IPS-18a (cell line): Measurements from ENCODE around the gene ECHDC3.

Source experiments
- H3K27ac ChIP-seq: one replicate; pipeline ENCODE4 v1.5.1; 2013; ENCODE audit warnings: low read length
- H3K27me3 ChIP-seq: one replicate; pipeline ENCODE4 v1.6.1; 2013; ENCODE audit warnings: mild to moderate bottlenecking, low read length; ENCODE audit not compliant: control insufficient read depth, insufficient read depth
- H3K36me3 ChIP-seq: one replicate; pipeline ENCODE4 v1.6.1; 2013; ENCODE audit warnings: low read depth, low read length; ENCODE audit not compliant: control insufficient read depth
- H3K4me1 ChIP-seq: one replicate; pipeline ENCODE4 v1.6.1; 2013; ENCODE audit warnings: low read depth, low read length; ENCODE audit not compliant: control insufficient read depth
- H3K4me3 ChIP-seq: one replicate; pipeline ENCODE4 v1.5.1; 2013; ENCODE audit warnings: low read length
- H3K9ac ChIP-seq: one replicate; pipeline ENCODE4 v1.6.1; 2013; ENCODE audit warnings: mild to moderate bottlenecking, low read length, moderate library complexity
- H3K9me3 ChIP-seq: one replicate; pipeline ENCODE4 v1.6.1; 2013; ENCODE audit warnings: low read depth, low read length; ENCODE audit not compliant: control insufficient read depth

Gene ECHDC3, protein sequence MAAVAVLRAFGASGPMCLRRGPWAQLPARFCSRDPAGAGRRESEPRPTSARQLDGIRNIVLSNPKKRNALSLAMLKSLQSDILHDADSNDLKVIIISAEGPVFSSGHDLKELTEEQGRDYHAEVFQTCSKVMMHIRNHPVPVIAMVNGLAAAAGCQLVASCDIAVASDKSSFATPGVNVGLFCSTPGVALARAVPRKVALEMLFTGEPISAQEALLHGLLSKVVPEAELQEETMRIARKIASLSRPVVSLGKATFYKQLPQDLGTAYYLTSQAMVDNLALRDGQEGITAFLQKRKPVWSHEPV

DNA sequence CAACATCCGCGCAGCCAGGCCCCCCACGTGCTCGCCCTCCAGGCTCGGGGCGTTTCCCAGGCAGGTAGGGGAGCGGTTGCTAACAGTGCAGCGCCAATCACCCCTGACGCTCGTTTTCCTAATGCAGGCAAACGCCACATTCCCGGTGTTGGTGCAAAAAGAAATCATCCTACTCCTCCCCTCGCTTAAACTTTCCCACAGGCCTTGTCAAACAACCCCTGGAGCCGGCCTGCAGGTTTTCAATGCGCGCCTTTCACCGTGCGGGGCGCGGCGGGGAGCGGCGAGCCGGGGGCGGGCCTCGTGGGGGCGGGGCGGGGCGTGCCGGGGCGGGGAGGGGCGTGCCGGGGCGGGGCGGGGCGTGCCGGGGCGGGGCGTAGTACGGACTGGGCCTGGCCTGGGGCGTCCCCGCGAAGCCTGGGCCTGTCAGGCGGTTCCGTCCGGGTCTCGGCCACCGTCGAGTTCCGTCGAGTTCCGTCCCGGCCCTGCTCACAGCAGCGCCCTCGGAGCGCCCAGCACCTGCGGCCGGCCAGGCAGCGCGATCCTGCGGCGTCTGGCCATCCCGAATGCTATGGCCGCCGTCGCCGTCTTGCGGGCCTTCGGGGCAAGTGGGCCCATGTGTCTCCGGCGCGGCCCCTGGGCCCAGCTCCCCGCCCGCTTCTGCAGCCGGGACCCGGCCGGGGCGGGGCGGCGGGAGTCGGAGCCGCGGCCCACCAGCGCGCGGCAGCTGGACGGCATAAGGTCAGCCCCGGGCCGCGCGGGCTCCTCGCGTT, at the start of gene ECHDC3:
Gene ECHDC3, plus strand, starts transcription at position 374 of the 770 bp plus-strand sequence. Its CDS starts 195 bp downstream, at position 569.
- no peaks in the 10 kb centered on the region for H3K36me3 ChIP-seq
- no peak within 1 kb of the TSS for H3K4me3 ChIP-seq
- H3K9ac ChIP-seq: no peak within 1 kb of the TSS
- H3K27ac ChIP-seq: no peak within 1 kb of the TSS
- H3K4me1 ChIP-seq: peaks cover 7% of the 10 kb centered on the region
- no peaks in the 10 kb centered on the region for H3K9me3 ChIP-seq
- peaks cover 11% of the 10 kb centered on the region for H3K27me3 ChIP-seq

DNA sequence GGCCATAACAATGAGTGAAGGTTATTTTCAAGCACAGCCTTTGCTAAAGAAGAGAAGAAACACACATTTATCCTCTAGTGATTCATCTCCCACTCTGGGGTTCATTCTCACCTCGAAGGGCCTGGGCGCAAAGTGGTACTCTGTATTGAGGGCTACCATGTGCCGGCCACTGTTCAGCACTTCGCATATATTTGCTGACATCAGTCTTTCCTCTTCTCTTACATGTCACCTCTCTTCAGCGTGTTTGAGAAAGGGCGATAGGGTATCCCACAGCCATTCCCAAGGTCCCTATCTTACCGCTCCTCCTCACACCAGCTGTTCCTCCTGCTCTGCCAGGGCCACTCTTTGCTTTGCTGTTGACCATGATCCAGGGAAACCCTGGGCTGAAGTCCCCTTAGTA, 48.8 kb upstream of the ECHDC3 start:
- H3K4me1 ChIP-seq: no peaks in the 10 kb centered on the region
- no peak overlapping the region for H3K27ac ChIP-seq
- no peaks in the 10 kb centered on the region for H3K27me3 ChIP-seq
- no peak overlapping the region for H3K9ac ChIP-seq
- no peaks in the 10 kb centered on the region for H3K9me3 ChIP-seq
- no peak overlapping the region for H3K4me3 ChIP-seq
- no peaks in the 10 kb centered on the region for H3K36me3 ChIP-seq

DNA sequence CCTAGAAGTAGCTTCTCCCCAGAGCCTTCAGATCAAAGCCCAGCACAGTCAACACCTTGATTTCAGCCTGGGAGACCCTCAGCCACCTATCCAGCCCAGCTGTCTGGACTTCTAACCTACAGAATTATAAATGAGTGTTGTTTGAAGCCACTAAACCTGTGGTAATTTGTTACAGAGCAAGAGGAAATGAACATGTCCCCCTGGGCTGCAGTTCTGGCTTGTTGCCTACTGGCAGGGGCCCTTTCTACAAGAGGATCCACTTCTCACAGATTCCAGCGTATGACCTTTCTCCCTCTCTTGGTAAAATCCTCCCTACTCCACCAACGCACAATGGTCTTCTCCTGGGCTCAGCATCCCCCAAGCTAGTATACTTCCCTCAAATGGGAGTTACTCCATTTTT, 46.4 kb upstream of the ECHDC3 start:
- Histone ChIP-seq H3K27me3 (no peaks in the 10 kb centered on the region), H3K4me3 (no peak overlapping the region), H3K27ac (no peak overlapping the region), H3K4me1 (no peaks in the 10 kb centered on the region), H3K9me3 (no peaks in the 10 kb centered on the region), H3K36me3 (no peaks in the 10 kb centered on the region), H3K9ac (no peak overlapping the region)

DNA sequence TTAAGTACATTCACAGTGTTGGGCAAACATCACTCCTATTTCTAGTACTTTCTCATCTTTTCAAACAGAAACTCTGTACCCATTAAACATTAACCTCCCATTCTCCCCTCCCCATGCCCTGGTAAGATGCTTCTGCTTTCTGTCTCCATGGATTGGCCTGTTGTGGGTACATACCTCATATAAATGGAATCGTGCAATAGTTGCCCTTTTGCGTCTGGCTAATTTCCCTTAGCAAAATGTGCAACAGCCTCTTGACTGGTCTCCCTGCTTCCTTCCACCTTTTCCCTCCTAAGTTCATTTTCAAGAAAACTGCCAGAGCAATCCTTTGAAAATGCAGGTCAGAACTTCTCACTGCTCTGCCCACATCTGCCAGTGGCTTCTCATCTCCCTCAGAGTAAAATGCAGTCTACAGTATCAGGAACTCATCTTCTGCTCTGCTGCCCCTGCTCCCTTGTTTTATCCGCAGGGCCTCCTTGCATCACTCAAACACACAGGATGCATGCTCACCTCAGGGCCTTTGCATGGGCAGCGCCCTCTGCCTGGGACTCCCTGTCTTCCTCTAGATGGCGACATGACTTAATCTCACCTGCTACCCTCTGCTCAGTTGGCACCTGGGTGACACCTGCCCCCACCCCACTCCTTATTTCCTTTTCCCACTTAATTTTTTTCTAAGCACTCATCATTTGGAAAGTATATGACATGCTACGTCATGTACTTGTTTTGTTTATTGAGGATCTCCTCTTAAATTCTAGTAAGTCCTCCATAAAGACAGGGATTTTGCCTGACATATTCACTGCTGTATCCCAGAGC, 44.3 kb upstream of the ECHDC3 start:
- Histone ChIP-seq H3K9me3 (no peaks in the 10 kb centered on the region), H3K9ac (no peak overlapping the region), H3K4me1 (no peaks in the 10 kb centered on the region), H3K27me3 (no peaks in the 10 kb centered on the region), H3K4me3 (no peak overlapping the region), H3K27ac (no peak overlapping the region), H3K36me3 (no peaks in the 10 kb centered on the region)

DNA sequence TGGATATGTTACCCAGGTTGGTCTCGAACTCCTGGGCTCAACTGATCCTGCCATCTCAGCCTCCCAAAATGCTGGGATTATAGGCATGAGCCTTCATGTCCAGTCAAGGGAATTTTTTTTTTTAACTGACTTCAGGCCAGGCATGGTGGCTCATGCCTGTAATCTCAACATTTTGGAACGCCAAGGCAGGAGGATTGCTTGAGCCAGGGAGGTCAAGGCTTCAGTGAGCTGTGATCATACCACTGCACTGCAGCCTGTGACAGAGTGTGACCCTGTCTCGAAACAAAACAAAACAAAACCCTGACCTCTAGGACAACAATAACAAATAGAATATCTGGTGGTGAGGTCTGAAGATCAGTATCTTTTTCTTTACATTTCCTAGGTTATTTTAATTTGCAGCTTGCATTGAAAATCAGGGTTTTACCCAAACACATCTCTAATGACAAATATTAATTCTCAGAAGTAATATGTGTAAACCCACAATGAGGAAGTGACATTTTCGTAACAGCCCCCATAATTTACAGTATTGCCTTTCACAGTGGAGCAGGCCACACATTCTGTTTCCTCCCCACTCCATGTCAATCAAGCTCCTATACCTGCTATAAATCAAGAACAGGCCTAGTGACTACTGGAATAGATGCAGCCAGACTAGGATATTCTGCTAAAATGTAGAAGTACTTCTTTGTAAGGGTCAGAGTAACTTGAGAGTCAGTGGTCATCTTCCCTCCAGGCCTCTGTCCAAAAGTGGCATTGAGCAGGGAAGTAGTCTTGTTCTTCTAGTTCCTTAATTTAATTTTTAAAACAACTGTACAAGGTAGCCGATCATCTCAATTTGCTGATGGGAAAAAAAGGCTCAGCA, 43.3 kb upstream of the ECHDC3 start:
- Histone ChIP-seq H3K27me3 (no peaks in the 10 kb centered on the region), H3K9ac (no peak overlapping the region), H3K9me3 (no peaks in the 10 kb centered on the region), H3K27ac (no peak overlapping the region), H3K4me3 (no peak overlapping the region), H3K36me3 (no peaks in the 10 kb centered on the region), H3K4me1 (no peaks in the 10 kb centered on the region)

DNA sequence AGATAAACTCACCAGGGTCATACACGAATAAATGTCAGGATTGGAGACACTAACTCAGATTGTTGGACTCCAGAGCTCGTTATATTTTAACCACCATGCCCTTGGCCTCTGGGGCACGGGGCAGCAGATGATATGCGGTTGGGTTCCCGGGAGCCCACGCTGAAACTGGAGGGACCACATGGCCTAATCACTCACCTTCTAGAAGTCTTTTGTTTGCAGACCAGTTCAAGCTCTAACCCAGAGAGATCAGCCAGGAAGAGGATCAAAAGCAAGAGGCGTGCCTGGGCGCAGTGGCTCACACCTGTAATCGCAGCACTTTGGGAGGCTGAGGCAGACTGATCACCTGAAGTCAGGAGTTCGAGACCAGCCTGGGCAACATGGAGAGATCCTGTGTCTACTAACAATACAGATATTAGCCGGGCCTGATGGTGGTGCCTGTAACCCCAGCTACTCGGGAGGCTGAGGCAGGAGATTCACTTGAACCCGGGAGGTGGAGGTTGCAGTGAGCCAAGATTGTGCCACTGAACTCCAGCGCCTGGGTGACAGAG, 42.6 kb upstream of the ECHDC3 start:
- Histone ChIP-seq H3K27me3 (no peaks in the 10 kb centered on the region), H3K4me3 (no peak overlapping the region), H3K9me3 (no peaks in the 10 kb centered on the region), H3K9ac (no peak overlapping the region), H3K36me3 (no peaks in the 10 kb centered on the region), H3K27ac (no peak overlapping the region), H3K4me1 (no peaks in the 10 kb centered on the region)

DNA sequence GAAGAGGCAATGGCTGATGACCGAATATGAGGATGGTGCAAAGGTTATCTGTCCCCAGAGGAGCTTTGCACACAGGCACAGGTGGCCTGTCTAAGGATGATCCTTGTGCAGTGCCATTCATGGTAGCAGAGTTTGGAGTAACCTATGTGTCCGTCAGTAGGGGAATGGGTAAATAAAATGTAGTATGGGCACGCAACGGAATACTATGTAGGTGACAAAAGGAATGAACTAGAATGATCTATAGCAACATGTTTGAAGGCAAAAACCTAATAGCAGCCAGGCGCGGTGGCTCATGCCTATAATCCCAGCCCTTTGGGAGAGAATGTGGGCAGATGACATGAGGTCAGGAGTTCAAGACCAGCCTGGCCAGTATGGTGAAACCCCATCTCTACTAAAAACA, 41.6 kb upstream of the ECHDC3 start:
- no peaks in the 10 kb centered on the region for H3K36me3 ChIP-seq
- H3K4me1 ChIP-seq: no peaks in the 10 kb centered on the region
- H3K4me3 ChIP-seq: no peak overlapping the region
- H3K27ac ChIP-seq: no peak overlapping the region
- no peak overlapping the region for H3K9ac ChIP-seq
- no peaks in the 10 kb centered on the region for H3K9me3 ChIP-seq
- H3K27me3 ChIP-seq: no peaks in the 10 kb centered on the region

DNA sequence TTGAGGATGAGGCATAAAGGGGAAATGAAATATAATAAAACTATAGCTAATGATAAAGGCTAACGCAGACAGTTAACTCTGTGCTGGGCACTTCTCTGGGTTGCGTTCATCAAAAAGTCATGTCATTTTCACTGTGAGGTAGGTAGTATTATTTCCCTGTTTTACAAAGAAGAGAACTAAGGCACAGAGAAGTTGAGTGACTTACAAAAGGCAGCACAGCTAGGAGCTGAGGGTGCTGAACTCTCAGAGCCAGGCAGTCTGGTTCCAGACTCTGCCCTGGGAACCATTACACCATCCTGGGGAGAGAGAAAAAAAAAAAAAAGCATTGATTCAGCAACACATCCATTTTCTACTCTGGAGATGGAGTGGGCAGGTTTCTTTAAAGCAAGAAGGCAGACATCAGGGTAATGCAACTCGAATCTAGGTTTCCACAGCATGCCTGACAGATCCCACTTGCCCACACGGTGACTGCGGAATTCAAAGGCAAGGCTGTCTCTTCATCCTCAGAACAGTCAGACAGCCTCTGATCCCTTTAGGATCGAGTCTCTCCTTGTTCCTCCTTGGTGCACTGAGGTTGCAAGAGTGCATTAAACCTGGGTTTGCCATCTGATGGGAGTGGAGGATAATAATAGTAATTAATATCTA, 40.6 kb upstream of the ECHDC3 start:
- no peaks in the 10 kb centered on the region for H3K9me3 ChIP-seq
- H3K27me3 ChIP-seq: no peaks in the 10 kb centered on the region
- H3K4me1 ChIP-seq: no peaks in the 10 kb centered on the region
- no peak overlapping the region for H3K27ac ChIP-seq
- no peaks in the 10 kb centered on the region for H3K36me3 ChIP-seq
- H3K9ac ChIP-seq: no peak overlapping the region
- no peak overlapping the region for H3K4me3 ChIP-seq

DNA sequence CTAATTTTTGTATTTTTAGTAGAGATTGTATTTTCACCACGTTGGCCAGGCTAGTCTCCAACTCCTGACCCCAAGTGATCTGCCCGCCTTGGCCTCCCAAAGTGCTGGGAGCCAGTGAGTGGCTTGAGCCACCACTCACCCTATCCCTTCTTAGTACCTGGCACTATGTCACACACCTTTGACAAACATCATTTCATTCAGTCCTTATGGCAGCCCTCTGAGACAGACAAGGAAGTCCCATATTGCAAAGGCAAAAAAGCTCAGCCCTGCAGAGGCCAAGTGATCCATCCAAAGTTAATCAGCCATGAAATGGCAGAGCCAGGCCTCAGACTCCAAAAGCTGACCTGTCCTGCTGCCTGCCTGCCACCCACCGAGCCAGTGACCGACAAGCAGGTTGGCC, 39.9 kb upstream of the ECHDC3 start:
- no peak overlapping the region for H3K9ac ChIP-seq
- H3K27me3 ChIP-seq: no peaks in the 10 kb centered on the region

DNA sequence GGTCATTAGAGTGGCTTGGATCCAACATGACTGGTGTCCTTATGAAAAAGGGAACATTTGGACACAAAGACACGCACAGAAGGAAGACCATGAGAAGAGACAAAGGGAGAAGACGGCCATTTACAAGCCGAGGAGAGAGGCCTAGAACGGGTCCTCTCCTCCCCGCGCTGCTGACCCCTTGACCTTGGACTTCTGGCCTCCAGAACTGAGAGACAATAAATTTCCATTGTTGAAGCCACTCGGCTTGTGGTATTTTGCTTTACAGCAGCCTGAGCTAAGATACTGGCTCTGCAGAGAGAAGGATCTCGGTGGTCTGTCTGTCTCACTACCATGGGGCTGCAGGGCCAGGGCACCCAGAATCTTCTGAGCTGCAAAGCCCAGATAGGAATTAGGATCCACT, 38.1 kb upstream of the ECHDC3 start:
- no peaks in the 10 kb centered on the region for H3K27me3 ChIP-seq
- no peak overlapping the region for H3K9ac ChIP-seq
- no peaks in the 10 kb centered on the region for H3K9me3 ChIP-seq
- H3K4me1 ChIP-seq: no peaks in the 10 kb centered on the region
- H3K4me3 ChIP-seq: no peak overlapping the region
- H3K36me3 ChIP-seq: no peaks in the 10 kb centered on the region
- no peak overlapping the region for H3K27ac ChIP-seq

More for the DNA sequence above, 39.9 kb upstream of the ECHDC3 start:
- Histone ChIP-seq H3K36me3 (no peaks in the 10 kb centered on the region), H3K27ac (no peak overlapping the region), H3K4me1 (no peaks in the 10 kb centered on the region), H3K9me3 (no peaks in the 10 kb centered on the region), H3K4me3 (no peak overlapping the region)
